Erythroblast (primary cell): ENCODE results near the gene MAP1S.
A peak's percentile ranks its signal among the peaks of the same experiment; 100 is the strongest.

Source experiments
- DNase-seq, 2 experiments: peaks; one replicate each; lab custom pipeline; 2025; lab: John Stamatoyannopoulos, UW
- GATA1 ChIP-seq: IDR thresholded peaks from 2 replicates; pipeline ENCODE4 v1.6.1; 2011; ENCODE audit warnings: low read depth, mild to moderate bottlenecking, control low read depth, low read length, moderate library complexity
- POLR2A ChIP-seq: IDR thresholded peaks from 2 replicates; pipeline ENCODE4 v1.6.1; 2011; ENCODE audit warnings: mild to moderate bottlenecking, low read length

Gene MAP1S

GRCh38 chr19:17685451-17686022 lies 33.7 kb upstream of the MAP1S start:
- TF ChIP-seq POLR2A (no peak), GATA1 (no peak)
- no peak for DNase-seq

- TF ChIP-seq POLR2A = no peak
- DNase-seq = no peak
Observed at GRCh38 chr19:17686023-17686521, 33.2 kb upstream of the MAP1S start.

DNA sequence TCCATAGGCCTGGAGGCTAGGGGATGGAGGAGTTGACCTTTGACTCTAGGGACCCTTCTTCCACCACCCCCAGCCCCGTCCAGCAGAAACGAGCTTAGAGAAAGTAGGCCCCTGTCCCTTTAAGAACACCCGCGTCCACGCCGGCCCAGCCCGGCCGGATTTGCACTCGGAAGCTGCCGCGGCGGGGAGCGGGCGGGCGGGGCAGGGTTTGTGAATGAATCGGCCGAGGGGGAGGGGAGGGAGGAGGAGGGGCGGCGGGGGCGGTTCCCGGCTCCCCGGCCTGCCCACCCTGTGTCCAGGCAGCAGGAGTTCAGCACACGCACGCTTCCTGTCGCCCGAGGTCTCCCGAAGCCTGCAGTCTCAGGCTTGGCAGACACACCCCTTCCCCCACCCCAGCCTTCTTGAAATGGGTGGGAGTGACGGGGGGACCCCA lies 32.7 kb upstream of the MAP1S start:
- no peak for DNase-seq
- TF ChIP-seq GATA1 = no peak
- no peak for TF ChIP-seq POLR2A

DNA sequence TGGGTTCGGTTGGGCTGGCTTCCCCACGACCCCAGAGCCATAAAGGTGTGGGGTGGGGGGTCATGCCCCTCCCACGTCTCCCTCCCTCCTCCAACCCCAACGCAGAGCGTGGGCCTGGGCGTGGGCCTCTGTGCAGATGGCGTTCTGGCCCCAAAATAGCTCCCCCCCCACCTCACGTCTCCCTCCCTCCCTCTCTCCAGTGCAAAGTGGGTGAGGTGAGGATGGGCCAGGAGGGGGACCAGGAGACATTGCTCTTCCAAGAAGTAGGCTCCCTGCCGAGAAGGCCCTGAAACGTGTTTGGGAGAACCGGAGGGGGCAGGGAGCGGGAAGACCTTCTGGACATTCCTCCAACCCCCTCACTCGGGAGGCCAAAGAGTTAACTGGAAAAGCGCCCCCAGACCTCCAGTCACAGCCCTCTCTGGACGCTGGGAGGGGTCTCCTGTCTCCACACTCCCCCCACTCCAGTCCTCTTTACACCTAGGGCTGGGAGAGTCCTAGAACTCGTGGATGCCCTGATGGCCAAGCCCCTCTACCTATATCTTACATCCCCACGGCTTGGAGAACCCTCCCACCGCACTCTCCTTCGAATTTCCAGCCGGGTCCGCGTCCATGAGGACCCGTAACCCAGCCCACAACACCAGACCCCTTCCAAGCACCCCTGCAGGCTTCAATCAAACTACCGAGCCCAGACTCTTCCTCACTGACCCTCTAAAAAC lies 32.0 kb upstream of the MAP1S start:
- TF ChIP-seq GATA1 = no peak
- no peak for TF ChIP-seq POLR2A
- no peak for DNase-seq

GRCh38 chr19:17687857-17688784 lies 31.2 kb upstream of the MAP1S start, which contains the start of gene UNC13A:
Gene UNC13A, minus strand, starts transcription at chr19:17688354. Its CDS starts 155 bp downstream, at chr19:17688199.
- DNase-seq = peak in 1 of 2 experiments; percentile 44
- no peak for TF ChIP-seq GATA1

DNA sequence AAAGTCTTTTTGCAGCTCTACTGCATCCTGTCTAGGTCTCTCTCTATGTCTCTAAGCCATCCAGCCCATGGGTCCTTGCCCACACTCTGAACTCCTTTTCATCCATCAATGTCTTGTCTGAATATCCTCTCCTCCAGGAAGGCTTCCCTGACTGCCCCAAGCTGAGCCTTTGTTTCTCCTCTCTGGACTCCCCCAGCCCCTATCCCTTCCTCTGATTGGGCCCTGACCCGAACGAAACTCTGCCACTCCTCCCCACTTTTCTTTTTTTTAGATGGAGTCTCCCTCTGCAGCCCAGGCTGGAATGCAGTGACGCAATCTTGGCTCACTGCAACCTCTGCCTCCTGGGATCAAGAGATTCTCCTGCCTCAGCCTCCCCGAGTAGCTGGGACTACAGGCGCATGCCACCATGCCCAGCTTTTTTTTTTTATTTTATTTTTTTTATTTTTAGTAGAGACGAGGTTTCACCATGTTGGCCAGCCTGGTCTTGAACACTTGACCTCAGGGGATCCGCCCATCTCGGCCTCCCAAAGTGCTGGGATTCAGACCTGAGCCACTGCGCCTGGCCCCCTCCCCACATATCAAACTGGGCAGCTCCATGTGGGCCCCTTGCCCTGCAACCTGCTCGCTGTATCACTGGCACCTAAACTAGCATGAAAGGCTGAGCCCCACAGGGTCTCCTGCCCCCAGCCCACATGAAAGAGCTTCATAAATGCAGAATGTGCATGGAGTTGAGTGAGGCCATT lies 30.3 kb upstream of the MAP1S start:
- TF ChIP-seq POLR2A = no peak
- no peak for TF ChIP-seq GATA1
- DNase-seq = no peak

GRCh38 chr19:17692566-17692965 lies 26.7 kb upstream of the MAP1S start:
- no peak for TF ChIP-seq GATA1
- no peak for TF ChIP-seq POLR2A
- DNase-seq = no peak

DNA sequence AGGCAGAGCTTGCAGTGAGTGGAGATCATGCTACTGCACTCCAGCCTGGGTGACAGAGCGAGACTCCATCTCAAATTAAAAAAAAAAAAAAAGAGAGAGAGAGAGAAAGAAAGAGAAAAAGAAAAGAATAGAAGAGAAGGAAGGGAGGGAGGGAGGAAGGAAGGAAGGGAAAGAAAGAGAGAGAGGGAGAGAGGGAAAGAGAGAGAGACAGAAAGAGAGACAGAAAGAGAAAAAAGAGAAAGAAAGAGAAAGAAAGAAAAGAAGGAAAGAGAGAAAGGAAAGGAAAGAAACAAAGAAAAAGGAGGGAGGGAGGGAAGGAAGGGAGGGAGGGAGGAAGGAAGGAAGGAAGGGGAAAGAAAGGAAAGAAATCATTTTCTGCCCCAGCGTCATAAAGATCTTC lies 24.1 kb upstream of the MAP1S start:
- TF ChIP-seq POLR2A = no peak
- DNase-seq = no peak

- TF ChIP-seq POLR2A (no peak), GATA1 (no peak)
- DNase-seq = peak in 1 of 2 experiments; percentile 63
Observed at GRCh38 chr19:17703824-17704463, 15.3 kb upstream of the MAP1S start.

- peak in 1 of 2 experiments; percentile 20 for DNase-seq
- TF ChIP-seq POLR2A (no peak), GATA1 (no peak)
Observed at GRCh38 chr19:17706750-17707181, 12.5 kb upstream of the MAP1S start.

- no peak for DNase-seq
- TF ChIP-seq GATA1 = no peak
- no peak for TF ChIP-seq POLR2A
Observed at GRCh38 chr19:17711851-17712250, 7.4 kb upstream of the MAP1S start.

GRCh38 chr19:17716309-17716929 lies 2.9 kb upstream of the MAP1S start:
- TF ChIP-seq GATA1 (no peak), POLR2A (no peak)
- DNase-seq = no peak

DNA sequence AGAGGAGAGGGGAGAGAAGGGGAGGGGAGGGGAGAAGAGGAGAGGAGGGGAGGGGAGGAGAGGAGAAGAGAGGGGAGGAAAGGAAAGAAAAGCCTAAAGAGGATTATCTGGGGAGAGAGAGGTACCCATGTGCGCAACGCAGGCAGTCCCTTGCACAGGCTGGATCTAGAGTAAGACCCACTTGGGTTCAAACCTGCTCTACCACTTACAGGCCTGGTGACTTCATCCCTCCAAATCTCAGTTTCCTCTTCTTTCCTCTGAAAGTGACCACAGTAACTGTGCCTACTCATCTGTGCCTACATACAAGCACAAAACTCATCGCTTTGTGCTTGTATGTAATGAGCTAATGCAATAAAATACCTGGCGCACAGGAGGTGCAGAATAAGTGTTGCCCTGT lies 732 bp upstream of the MAP1S start:
- no peak for DNase-seq
- no peak for TF ChIP-seq POLR2A
- TF ChIP-seq GATA1 = no peak
